Type B pancreatic cell (in vitro differentiated cells): Measurements from ENCODE around the gene MORF4L1. TPM values are rescaled to one million over a fixed set of nuclear protein-coding genes. Genes with fewer than 3 reads are reported as not detected.
"Not testable (repeated sequence)": the region's sequence is repeated elsewhere in the genome, so short reads cannot be mapped to it uniquely, and the experiment has no call there.

Source experiments
- DNase-seq: peaks from one replicate; pipeline ENCODE4 v3.0.0; 2021; ENCODE audit warnings: mixed read lengths; ENCODE audit not compliant: unreplicated experiment; ENCODE audit errors: extremely low spot score
- H3K27ac Mint-ChIP-seq: 2 replicates; pipeline ENCODE4 v1.8.0; 2021; ENCODE audit warnings: mild to moderate bottlenecking, mixed read lengths
- H3K27me3 Mint-ChIP-seq: 2 replicates; pipeline ENCODE4 v1.8.0; 2021; ENCODE audit warnings: mixed read lengths
- H3K36me3 Mint-ChIP-seq: 2 replicates; pipeline ENCODE4 v1.8.0; 2021; ENCODE audit warnings: mixed read lengths
- H3K4me1 Mint-ChIP-seq: one replicate; pipeline ENCODE4 v1.8.0; 2021; ENCODE audit warnings: mixed read lengths; ENCODE audit not compliant: unreplicated experiment
- H3K4me3 Mint-ChIP-seq: 2 replicates; pipeline ENCODE4 v1.8.0; 2021; ENCODE audit warnings: mild to moderate bottlenecking, mixed read lengths
- H3K9me3 Mint-ChIP-seq: 2 replicates; pipeline ENCODE4 v1.8.0; 2021; ENCODE audit warnings: mixed read lengths
- total RNA-seq: library from RNA; stranded (reverse); gene quantifications from 2 replicates; pipeline ENCODE4 v1.2.1, GENCODE V29; 2021; ENCODE audit warnings: low replicate concordance
- TF ChIP-seq, protein P1 (sequence below): fragments of 200-600 bp; sonication (generic); conservative IDR thresholded peaks from 2 replicates; pipeline ENCODE4 v1.5.0; 2021; ENCODE audit warnings: antibody characterized with exemption, mild to moderate bottlenecking

Gene MORF4L1
- total RNA-seq, 1 donor from 2014 or later = 372 TPM

DNA sequence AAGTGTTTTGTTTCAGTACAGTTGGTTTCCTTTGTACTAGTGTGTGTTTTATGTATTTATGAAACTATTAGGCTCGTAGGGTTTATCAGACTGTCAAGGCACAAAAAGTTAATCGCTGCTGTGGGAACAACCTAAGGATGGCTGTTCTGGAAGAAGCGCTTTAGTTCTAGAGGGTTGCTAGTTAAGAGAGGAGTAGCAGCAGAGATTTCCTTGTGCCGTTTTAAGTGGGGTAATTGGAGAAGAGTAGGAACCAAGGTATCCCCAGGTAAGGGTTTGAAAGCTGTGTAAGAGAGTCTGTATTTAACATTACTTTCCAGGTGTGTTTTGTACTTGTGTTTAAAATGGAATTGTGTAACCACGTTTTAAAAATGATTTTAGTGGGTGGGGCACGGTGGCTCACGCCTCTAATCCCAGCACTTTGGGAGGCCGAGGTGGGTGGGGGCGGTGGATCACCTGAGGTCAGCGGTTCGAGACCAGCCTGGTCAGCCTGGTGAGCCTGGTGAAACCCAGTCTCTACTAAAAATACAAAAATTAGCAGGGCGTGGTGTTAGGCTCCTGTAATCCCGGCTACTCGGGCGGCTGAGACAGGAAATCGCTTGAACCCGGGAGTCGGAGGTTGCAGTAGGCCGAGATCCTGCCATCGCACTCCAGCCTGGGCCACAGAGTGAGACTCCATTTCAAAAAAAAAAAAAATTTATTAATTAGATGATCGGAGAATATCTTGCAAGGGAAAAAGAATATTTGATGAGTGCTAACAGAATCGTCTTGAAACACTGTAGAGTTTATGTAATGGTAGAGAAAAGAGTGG lies 2.6 kb downstream of the MORF4L1 start:
- TF ChIP-seq, protein P1, sequence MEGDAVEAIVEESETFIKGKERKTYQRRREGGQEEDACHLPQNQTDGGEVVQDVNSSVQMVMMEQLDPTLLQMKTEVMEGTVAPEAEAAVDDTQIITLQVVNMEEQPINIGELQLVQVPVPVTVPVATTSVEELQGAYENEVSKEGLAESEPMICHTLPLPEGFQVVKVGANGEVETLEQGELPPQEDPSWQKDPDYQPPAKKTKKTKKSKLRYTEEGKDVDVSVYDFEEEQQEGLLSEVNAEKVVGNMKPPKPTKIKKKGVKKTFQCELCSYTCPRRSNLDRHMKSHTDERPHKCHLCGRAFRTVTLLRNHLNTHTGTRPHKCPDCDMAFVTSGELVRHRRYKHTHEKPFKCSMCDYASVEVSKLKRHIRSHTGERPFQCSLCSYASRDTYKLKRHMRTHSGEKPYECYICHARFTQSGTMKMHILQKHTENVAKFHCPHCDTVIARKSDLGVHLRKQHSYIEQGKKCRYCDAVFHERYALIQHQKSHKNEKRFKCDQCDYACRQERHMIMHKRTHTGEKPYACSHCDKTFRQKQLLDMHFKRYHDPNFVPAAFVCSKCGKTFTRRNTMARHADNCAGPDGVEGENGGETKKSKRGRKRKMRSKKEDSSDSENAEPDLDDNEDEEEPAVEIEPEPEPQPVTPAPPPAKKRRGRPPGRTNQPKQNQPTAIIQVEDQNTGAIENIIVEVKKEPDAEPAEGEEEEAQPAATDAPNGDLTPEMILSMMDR = no peak
- H3K36me3 Mint-ChIP-seq = peaks cover 4% of the 10 kb centered on the region
- H3K9me3 Mint-ChIP-seq = no peaks in the 10 kb centered on the region
- peak overlapping the region; percentile 100 for H3K27ac Mint-ChIP-seq
- no peak for DNase-seq
- H3K27me3 Mint-ChIP-seq = no peaks in the 10 kb centered on the region
- peak overlapping the region; percentile 100 for H3K4me3 Mint-ChIP-seq
- peaks cover 41% of the 10 kb centered on the region for H3K4me1 Mint-ChIP-seq

- H3K27me3 Mint-ChIP-seq, DNase-seq, H3K9me3 Mint-ChIP-seq, H3K27ac Mint-ChIP-seq: not testable (repeated sequence)
- peaks cover 11% of the 10 kb centered on the region for H3K36me3 Mint-ChIP-seq
- H3K4me1 Mint-ChIP-seq = peaks cover 37% of the 10 kb centered on the region
- H3K4me3 Mint-ChIP-seq = peak overlapping the region; percentile 62
These were observed 4.3 kb downstream of the MORF4L1 start for GRCh38 chr15:78876954-78877353.

- Mint-ChIP-seq H3K9me3 (no peaks in the 10 kb centered on the region), H3K27ac (peak overlapping the region; percentile 77), H3K4me3 (peak overlapping the region; percentile 69), H3K4me1 (peaks cover 37% of the 10 kb centered on the region), H3K27me3 (no peaks in the 10 kb centered on the region), H3K36me3 (peaks cover 11% of the 10 kb centered on the region)
- DNase-seq = no peak
- TF ChIP-seq, protein P1 = no peak
These were observed 5.7 kb downstream of the MORF4L1 start for GRCh38 chr15:78878356-78878755.

DNA sequence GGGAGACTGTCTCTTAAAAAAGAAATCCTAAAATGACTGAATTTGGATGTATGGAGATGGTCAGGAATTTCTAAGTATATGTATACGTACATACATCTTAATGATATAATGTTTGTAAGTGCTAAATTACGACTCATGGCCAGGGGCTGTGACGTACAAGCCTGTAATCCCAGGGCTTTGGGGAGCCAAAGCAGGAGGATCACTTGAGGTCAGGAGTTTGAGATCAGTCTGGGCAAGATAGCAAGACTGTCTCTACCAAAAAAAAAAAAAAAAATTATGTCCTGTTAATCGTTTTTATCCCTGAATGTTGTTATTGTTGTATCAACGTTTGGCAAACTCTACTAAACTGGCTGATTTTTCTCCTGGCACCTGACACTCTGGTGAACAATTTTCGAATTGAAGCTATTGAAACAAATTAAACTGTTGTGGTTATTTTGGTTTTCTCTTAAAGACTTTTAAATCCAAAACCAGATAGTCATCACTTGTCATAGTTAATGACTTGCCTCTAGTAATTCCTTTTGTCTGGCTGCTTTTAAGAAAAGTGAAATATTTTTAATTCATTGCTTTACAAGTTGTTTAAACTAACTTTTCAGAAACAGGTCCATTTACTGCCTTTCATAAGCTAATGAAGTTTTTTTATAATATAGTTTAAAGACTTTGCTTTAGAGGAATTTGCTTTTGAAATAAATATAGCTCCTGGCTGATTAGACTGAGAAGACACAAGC lies 7.0 kb downstream of the MORF4L1 start:
- Mint-ChIP-seq H3K4me1 (peaks cover 39% of the 10 kb centered on the region), H3K27ac (peak overlapping the region; percentile 15), H3K27me3 (no peaks in the 10 kb centered on the region), H3K36me3 (peaks cover 16% of the 10 kb centered on the region), H3K4me3 (peak overlapping the region; percentile 35), H3K9me3 (no peaks in the 10 kb centered on the region)
- no peak for DNase-seq
- TF ChIP-seq, protein P1 = no peak

DNA sequence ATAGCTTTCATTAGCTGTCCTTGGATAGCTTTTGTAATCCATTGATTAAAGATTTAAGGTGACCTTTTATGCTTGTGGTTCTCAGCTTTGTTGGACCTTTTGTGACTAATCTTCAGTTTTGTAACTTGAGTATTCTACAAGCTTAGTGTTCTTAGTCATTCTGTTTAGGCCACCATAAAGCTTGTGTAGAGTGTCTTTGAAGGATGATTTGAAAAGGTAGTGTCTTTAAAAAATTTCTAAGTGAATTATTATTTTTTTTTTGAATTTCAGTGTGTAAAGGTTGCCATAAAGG lies 7.5 kb downstream of the MORF4L1 start:
- Mint-ChIP-seq H3K9me3 (no peaks in the 10 kb centered on the region), H3K27ac (no peak overlapping the region), H3K4me3 (no peak overlapping the region), H3K4me1 (peaks cover 38% of the 10 kb centered on the region), H3K27me3 (no peaks in the 10 kb centered on the region), H3K36me3 (peaks cover 17% of the 10 kb centered on the region)
- DNase-seq = no peak
- TF ChIP-seq, protein P1 = no peak

DNA sequence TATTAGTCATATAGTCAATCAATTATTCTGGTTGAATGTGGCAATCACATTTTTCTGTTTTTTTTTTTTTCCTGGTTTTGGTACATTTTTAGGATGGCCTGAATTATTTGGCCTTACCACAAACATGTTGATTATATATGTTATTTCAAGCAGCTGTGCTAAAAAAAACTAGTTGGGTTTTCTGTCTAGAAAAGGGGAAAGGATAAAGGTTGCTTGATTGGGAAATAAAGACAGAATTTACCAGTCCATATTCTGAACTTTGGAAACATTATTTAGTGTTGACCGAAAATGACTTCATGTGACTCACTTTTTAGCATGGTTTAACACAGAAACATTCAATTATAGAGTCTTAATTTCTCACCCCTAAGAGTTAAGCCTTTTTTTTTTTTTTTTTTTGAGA lies 8.1 kb downstream of the MORF4L1 start:
- Mint-ChIP-seq H3K27ac (no peak overlapping the region), H3K4me3 (no peak overlapping the region), H3K9me3 (no peaks in the 10 kb centered on the region), H3K27me3 (no peaks in the 10 kb centered on the region), H3K36me3 (peaks cover 21% of the 10 kb centered on the region), H3K4me1 (peaks cover 41% of the 10 kb centered on the region)
- DNase-seq = no peak
- TF ChIP-seq, protein P1 = no peak
